ENCODE results near the gene TACR1.
A peak's percentile ranks its signal among the peaks of the same experiment; 100 is the strongest.
"Not testable (repeated sequence)": the region's sequence is repeated elsewhere in the genome, so short reads cannot be mapped to it uniquely, and the experiment has no call there.

Gene TACR1
- total RNA-seq, result 0 to 0.80 (median 0.12) reads per million in 4 donors

- peak in 3 of 5 donors; percentile 21 to 43 (median 26) for DNase-seq
Measured at GRCh38 chr2:75199428-75200011, at the start of gene TACR1. Gene TACR1 (minus strand): TSS chr2:75199520. CDS start chr2:75198934, 586 bp downstream.

- not testable (repeated sequence) for DNase-seq
Measured at GRCh38 chr2:75248581-75248980, 49.3 kb upstream of the TACR1 start.

GRCh38 chr2:75246441-75247167 is 47.3 kb upstream of the TACR1 start:
- DNase-seq, result no peak

- no peak for DNase-seq
Measured at GRCh38 chr2:75243219-75243618, 43.9 kb upstream of the TACR1 start.

- no peak for DNase-seq
Measured at GRCh38 chr2:75241696-75242095, 42.4 kb upstream of the TACR1 start.

GRCh38 chr2:75238670-75239330 is 39.5 kb upstream of the TACR1 start:
- DNase-seq, result no peak

GRCh38 chr2:75237296-75237695 is 38.0 kb upstream of the TACR1 start:
- DNase-seq, result no peak

- DNase-seq, result no peak
Measured at GRCh38 chr2:75233965-75234364, 34.6 kb upstream of the TACR1 start.

GRCh38 chr2:75226617-75227016 is 27.3 kb upstream of the TACR1 start:
- DNase-seq, result no peak

- no peak for DNase-seq
Measured at GRCh38 chr2:75226099-75226498, 26.8 kb upstream of the TACR1 start.

- DNase-seq, result no peak
Measured at GRCh38 chr2:75224636-75225094, 25.3 kb upstream of the TACR1 start.

GRCh38 chr2:75222527-75222926 is 23.2 kb upstream of the TACR1 start:
- no peak for DNase-seq

GRCh38 chr2:75221862-75222261 is 22.5 kb upstream of the TACR1 start:
- no peak for DNase-seq

- not testable (repeated sequence) for DNase-seq
Measured at GRCh38 chr2:75219213-75219612, 19.9 kb upstream of the TACR1 start.

- peak in 1 of 5 donors; percentile 7 for DNase-seq
Measured at GRCh38 chr2:75211266-75211770, 12.0 kb upstream of the TACR1 start.

- DNase-seq, result no peak
Measured at GRCh38 chr2:75210409-75210808, 11.1 kb upstream of the TACR1 start.

- no peak for DNase-seq
Measured at GRCh38 chr2:75208738-75209137, 9.4 kb upstream of the TACR1 start.

GRCh38 chr2:75204833-75205232 is 5.5 kb upstream of the TACR1 start:
- DNase-seq, result no peak

- DNase-seq, result no peak
Measured at GRCh38 chr2:75202359-75202758, 3.0 kb upstream of the TACR1 start.

GRCh38 chr2:75200140-75201096 is 1.1 kb upstream of the TACR1 start:
- DNase-seq, result no peak

- no peak for DNase-seq
Measured at GRCh38 chr2:75195076-75195691, 4.1 kb downstream of the TACR1 start.
